Measurements from ENCODE around the gene AQP9. TPM values are rescaled to one million over a fixed set of nuclear protein-coding genes. Genes with fewer than 3 reads are reported as not detected.
"Not testable (repeated sequence)": the region's sequence is repeated elsewhere in the genome, so short reads cannot be mapped to it uniquely, and the experiment has no call there.

The AQP9 gene
- total and polyA plus RNA-seq, 7 donors: 0.49 to 2.8 (median 0.60) TPM; not detected in 2

DNA sequence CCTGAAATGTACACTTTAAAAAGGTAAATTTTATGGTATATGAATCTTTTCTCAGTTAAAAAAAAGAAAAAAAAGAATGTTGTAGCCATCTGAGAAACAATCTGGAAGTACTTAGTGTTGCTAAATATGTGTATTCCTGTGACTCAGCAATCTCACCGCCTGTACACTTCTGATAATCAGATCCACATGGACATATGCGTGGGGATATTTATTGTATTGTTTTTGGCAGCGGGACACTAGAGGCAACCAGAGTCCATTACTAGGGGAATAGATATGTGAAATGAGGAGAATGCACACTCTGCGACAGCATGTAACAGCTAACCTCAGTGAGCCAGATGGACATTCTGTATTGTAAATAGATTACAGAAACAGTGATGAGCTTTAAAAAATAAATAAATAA lies 65.4 kb downstream of the AQP9 start:
- DNase-seq: no peak
- no peaks in the 10 kb centered on the region for H3K9me3 ChIP-seq
- H3K4me1 ChIP-seq: no peaks in the 10 kb centered on the region
- no peak overlapping the region for H3K4me3 ChIP-seq
- H3K27me3 ChIP-seq: no peaks in the 10 kb centered on the region
- WGBS, 2 donors: 52 to 70% methylated on average over 4 of the region's 4 CpGs
- H3K36me3 ChIP-seq: no peaks in the 10 kb centered on the region
- H3K27ac ChIP-seq: no peak overlapping the region
- peak in 1 of 4 donors; percentile 17 for TF ChIP-seq POLR2AphosphoS5 (IDR thresholded peaks at IDR 0.05)
- TF ChIP-seq, protein P1, sequence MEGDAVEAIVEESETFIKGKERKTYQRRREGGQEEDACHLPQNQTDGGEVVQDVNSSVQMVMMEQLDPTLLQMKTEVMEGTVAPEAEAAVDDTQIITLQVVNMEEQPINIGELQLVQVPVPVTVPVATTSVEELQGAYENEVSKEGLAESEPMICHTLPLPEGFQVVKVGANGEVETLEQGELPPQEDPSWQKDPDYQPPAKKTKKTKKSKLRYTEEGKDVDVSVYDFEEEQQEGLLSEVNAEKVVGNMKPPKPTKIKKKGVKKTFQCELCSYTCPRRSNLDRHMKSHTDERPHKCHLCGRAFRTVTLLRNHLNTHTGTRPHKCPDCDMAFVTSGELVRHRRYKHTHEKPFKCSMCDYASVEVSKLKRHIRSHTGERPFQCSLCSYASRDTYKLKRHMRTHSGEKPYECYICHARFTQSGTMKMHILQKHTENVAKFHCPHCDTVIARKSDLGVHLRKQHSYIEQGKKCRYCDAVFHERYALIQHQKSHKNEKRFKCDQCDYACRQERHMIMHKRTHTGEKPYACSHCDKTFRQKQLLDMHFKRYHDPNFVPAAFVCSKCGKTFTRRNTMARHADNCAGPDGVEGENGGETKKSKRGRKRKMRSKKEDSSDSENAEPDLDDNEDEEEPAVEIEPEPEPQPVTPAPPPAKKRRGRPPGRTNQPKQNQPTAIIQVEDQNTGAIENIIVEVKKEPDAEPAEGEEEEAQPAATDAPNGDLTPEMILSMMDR (IDR thresholded peaks at IDR 0.05): no peak
- TF ChIP-seq EP300 (IDR thresholded peaks at IDR 0.05): no peak
- TF ChIP-seq POLR2A (IDR thresholded peaks at IDR 0.05): no peak
- intact Hi-C loops (cut with DNase I): no loop called here

DNA sequence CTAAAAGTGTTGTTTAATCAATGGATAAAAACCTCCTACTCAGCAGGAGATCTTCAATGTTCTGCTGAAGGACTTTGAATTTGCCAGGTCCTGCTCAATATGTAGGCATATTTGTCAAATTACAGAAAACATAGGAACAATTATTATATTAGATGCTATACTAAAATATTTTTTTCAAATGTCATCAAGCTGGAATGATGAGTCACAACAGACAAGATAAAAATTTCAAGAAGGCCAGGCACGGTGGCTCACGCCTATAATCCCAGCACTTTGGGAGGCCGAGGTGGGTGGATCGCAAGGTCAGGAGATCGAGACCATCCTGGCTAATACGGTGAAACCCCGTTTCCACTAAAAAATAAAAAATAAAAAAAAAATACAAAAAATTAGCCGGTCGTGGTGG lies 68.0 kb downstream of the AQP9 start:
- no peak overlapping the region for H3K27ac ChIP-seq
- TF ChIP-seq, protein P1 (IDR thresholded peaks at IDR 0.05): no peak
- TF ChIP-seq POLR2AphosphoS5 (IDR thresholded peaks at IDR 0.05) (no peak), POLR2A (IDR thresholded peaks at IDR 0.05) (no peak), EP300 (IDR thresholded peaks at IDR 0.05) (no peak)
- no peak for DNase-seq
- intact Hi-C loops (cut with DNase I): no loop called here
- H3K4me3 ChIP-seq: no peak overlapping the region
- H3K9me3 ChIP-seq: no peaks in the 10 kb centered on the region
- WGBS, 2 donors: 90% methylated on average over 9 of the region's 9 CpGs
- no peaks in the 10 kb centered on the region for H3K27me3 ChIP-seq
- no peaks in the 10 kb centered on the region for H3K4me1 ChIP-seq
- no peaks in the 10 kb centered on the region for H3K36me3 ChIP-seq

DNA sequence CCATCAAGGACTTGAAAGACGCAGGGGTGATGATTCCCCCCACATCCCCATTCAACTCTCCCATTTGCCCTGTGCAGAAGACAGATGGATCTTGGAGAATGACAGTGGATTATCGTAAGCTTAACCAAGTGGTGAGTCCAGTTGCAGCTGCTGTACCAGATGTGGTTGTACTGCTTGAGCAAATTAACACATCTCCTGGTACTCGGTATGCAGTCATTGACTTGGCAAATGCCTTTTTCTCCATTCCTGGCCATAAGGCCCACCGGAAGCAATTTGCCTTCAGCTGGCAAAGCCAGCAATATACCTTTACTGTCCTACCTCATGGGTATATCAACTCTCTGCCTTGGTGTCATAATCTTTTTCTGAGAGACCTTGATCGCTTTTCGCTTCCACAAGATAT lies 70.0 kb downstream of the AQP9 start:
- H3K9me3 ChIP-seq; H3K4me1 ChIP-seq; H3K4me3 ChIP-seq; H3K27ac ChIP-seq; H3K36me3 ChIP-seq; H3K27me3 ChIP-seq; DNase-seq; intact Hi-C loops (cut with DNase I): not testable (repeated sequence)
- WGBS, 2 donors: 96 to 98% methylated on average over 6 of the region's 6 CpGs

DNA sequence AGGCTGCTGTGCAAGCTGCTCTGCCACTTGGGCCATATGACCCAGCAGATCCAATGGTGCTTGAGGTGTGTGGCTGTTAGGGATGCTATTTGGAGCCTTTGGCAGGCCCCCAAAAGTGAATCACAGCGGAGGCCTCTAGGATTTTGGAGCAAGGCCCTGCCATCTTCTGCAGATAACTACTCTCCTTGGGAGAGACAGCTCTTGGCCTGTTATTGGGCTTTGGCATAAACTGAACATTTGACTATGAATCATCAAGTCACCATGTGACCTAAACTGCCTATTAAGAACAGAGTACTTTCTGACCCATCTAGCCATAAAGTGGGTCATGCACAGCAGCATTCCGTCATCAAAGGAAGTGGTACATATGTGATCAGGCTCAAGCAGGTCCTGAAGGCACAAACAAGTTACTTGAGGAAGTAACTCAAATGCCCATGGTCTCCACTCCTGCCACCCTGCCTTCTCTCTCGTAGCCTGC lies 70.9 kb downstream of the AQP9 start:
- H3K36me3 ChIP-seq; H3K27ac ChIP-seq; H3K9me3 ChIP-seq; H3K4me1 ChIP-seq; DNase-seq; H3K27me3 ChIP-seq; H3K4me3 ChIP-seq; intact Hi-C loops (cut with DNase I): not testable (repeated sequence)
- WGBS, 2 donors: 88 to 90% methylated on average over 3 of the region's 3 CpGs

DNA sequence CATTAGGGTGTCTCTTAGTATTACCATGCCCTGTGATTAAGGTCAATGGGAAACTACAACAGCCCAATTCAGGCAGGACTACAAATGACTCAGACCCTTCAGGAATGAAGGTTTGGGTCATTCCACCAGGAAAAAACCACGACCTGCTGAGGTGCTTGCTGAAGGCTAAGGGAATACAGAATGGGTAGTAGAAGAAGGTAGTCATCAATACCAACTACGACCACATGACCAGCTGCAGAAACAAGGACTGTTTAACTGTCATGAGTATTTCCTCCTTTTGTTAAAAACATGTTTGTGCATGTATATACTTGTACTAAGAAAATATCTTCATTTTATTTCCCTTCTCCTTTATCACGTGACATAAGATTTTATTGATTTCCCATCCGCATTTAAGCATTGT lies 71.8 kb downstream of the AQP9 start:
- H3K4me3 ChIP-seq; H3K27ac ChIP-seq; H3K36me3 ChIP-seq; DNase-seq; H3K4me1 ChIP-seq; H3K9me3 ChIP-seq; intact Hi-C loops (cut with DNase I); H3K27me3 ChIP-seq: not testable (repeated sequence)
- 78 to 86% methylated on average over 4 of the region's 4 CpGs for WGBS, 2 donors

DNA sequence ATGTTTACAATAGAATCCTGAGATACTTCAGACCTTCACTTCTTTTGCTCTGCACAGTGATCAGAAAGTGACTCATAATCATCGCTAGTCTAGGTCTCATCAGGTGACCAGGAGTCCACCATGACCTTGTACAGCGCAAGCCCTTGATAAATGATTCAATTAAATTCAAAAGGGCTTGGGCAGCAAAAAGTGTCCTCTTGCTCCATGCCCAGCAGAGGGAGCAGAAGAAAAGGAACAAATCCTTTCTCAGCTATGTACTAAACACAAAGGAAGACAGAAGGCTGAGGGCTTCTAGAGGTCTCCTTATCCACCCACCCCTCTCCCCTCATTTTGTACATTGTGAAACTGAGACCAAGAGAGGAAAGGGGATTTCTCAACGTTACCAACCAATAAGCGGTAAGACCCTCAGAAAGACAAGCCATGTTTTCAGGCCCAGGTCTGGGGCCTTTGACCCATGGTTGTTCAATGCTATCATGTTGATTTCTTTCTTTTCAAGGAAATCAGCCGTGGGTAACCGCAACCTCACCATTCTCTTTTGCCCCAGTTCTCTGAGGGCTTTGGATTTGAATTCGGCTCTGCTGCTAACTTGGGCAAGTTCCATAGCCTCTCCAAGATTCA lies 74.8 kb downstream of the AQP9 start:
- Histone ChIP-seq H3K4me1 (no peaks in the 10 kb centered on the region), H3K27me3 (no peaks in the 10 kb centered on the region), H3K9me3 (no peaks in the 10 kb centered on the region), H3K4me3 (no peak overlapping the region), H3K36me3 (no peaks in the 10 kb centered on the region), H3K27ac (no peak overlapping the region)
- no peak for DNase-seq
- intact Hi-C loops (cut with DNase I): no loop called here
- no peak for TF ChIP-seq EP300 (IDR thresholded peaks at IDR 0.05)
- no peak for TF ChIP-seq POLR2A (IDR thresholded peaks at IDR 0.05)
- TF ChIP-seq POLR2AphosphoS5 (IDR thresholded peaks at IDR 0.05): no peak
- TF ChIP-seq, protein P1 (IDR thresholded peaks at IDR 0.05): peak in 1 of 4 experiments; percentile 43
- WGBS, 2 donors: 65 to 86% methylated on average over 7 of the region's 7 CpGs

Data from sigmoid colon (tissue), 7 donors.